ENCODE results near the gene KMT5C.

The KMT5C gene

GRCh38 chr19:55340784-55341147 is 1.1 kb downstream of the KMT5C start:
- Histone ChIP-seq H3K27ac (ENCODE audit: extremely low read depth, low read depth, low read length) (peak overlapping the region; percentile 89), H3K4me1 (ENCODE audit: control insufficient read depth, insufficient read depth, low read length) (peaks cover 16% of the 10 kb centered on the region), H3K4me3 (ENCODE audit: low read depth, low read length) (peak overlapping the region; percentile 88), H3K9me3 (ENCODE audit: control insufficient read depth, insufficient read depth, low read depth, low read length) (no peaks in the 10 kb centered on the region), H3K36me3 (ENCODE audit: control insufficient read depth in 2 of 2, insufficient read depth in 1 of 2, low read length in 2 of 2) (peaks cover 3 to 42% of the 10 kb centered on the region in 2 experiments)
- CTCF ChIA-PET, result no interaction called here
- POLR2A ChIA-PET, result interaction anchor here (0.7 to 1.3 kb wide), 7 partner anchors 9 to 314 kb away, joined by 3 to 7 read pairs (median 3); no protein-coding TSS in a partner anchor
- TF ChIP-seq ZNF621 (tag by site-specific recombination; IDR thresholded peaks at IDR 0.05), result no peak
- TF ChIP-seq ZNF670 (tag by site-specific recombination; IDR thresholded peaks at IDR 0.05; ENCODE audit: low read depth), result no peak
- no peak for TF ChIP-seq ZNF585B (tag by site-specific recombination; IDR thresholded peaks at IDR 0.05)
- TF ChIP-seq ZNF221 (tag by site-specific recombination; IDR thresholded peaks at IDR 0.05; ENCODE audit: borderline replicate concordance), result no peak
- TF ChIP-seq REST (tag by site-specific recombination; IDR thresholded peaks at IDR 0.05), result no peak
- TF ChIP-seq ZNF18 (tag by site-specific recombination; IDR thresholded peaks at IDR 0.05), result no peak
- TF ChIP-seq ZNF449 (tag by site-specific recombination; IDR thresholded peaks at IDR 0.05), result no peak
- no peak for TF ChIP-seq MEIS1 (CRISPR knock-in tag; IDR thresholded peaks at IDR 0.05; ENCODE audit: borderline replicate concordance)
- TF ChIP-seq ZSCAN30 (tag by site-specific recombination; IDR thresholded peaks at IDR 0.05), result no peak
- peak; percentile 40; the same call in 1 of the 2 replicates for TF ChIP-seq ZBTB48 (tag by site-specific recombination; IDR thresholded peaks at IDR 0.05)
- TF ChIP-seq ZNF24 (tag by site-specific recombination; IDR thresholded peaks at IDR 0.05), result no peak
- TF ChIP-seq ZBTB44 (tag by site-specific recombination; IDR thresholded peaks at IDR 0.05), result no peak
- no peak for TF ChIP-seq ZNF473 (tag by site-specific recombination; IDR thresholded peaks at IDR 0.05)
- no peak for TF ChIP-seq ZNF324 (tag by site-specific recombination; IDR thresholded peaks at IDR 0.05)
- TF ChIP-seq YY2 (tag by site-specific recombination; IDR thresholded peaks at IDR 0.05), result no peak
- no peak for TF ChIP-seq GLI2 (tag by site-specific recombination; IDR thresholded peaks at IDR 0.05; ENCODE audit: borderline replicate concordance, low read depth)
- no peak for TF ChIP-seq ZSCAN5A (tag by site-specific recombination; IDR thresholded peaks at IDR 0.05)
- no peak for TF ChIP-seq ZNF302 (tag by site-specific recombination; IDR thresholded peaks at IDR 0.05; ENCODE audit: low read depth)
- TF ChIP-seq ZNF16 (tag by site-specific recombination; IDR thresholded peaks at IDR 0.05; ENCODE audit: low read depth), result no peak
- TF ChIP-seq KLF1 (tag by site-specific recombination; IDR thresholded peaks at IDR 0.05), result no peak
- TF ChIP-seq ZNF433 (tag by site-specific recombination; IDR thresholded peaks at IDR 0.05; ENCODE audit: low read depth), result no peak
- no peak for TF ChIP-seq HOXC10 (CRISPR knock-in tag; IDR thresholded peaks at IDR 0.05)
- no peak for TF ChIP-seq ATF2 (tag by site-specific recombination; IDR thresholded peaks at IDR 0.05; ENCODE audit: low read depth)
- 0 out of 2 replicates have a peak, but pooled peaks have one; percentile 54 for TF ChIP-seq ZNF2 (tag by site-specific recombination; IDR thresholded peaks at IDR 0.05)
- TF ChIP-seq ELK4 (IDR thresholded peaks at IDR 0.05; ENCODE audit: borderline replicate concordance, low read depth, low read length), result no peak
